ENCODE data around the gene PTPN23.
"Not testable (repeated sequence)": the region's sequence is repeated elsewhere in the genome, so short reads cannot be mapped to it uniquely, and the experiment has no call there.

Gene PTPN23

DNA sequence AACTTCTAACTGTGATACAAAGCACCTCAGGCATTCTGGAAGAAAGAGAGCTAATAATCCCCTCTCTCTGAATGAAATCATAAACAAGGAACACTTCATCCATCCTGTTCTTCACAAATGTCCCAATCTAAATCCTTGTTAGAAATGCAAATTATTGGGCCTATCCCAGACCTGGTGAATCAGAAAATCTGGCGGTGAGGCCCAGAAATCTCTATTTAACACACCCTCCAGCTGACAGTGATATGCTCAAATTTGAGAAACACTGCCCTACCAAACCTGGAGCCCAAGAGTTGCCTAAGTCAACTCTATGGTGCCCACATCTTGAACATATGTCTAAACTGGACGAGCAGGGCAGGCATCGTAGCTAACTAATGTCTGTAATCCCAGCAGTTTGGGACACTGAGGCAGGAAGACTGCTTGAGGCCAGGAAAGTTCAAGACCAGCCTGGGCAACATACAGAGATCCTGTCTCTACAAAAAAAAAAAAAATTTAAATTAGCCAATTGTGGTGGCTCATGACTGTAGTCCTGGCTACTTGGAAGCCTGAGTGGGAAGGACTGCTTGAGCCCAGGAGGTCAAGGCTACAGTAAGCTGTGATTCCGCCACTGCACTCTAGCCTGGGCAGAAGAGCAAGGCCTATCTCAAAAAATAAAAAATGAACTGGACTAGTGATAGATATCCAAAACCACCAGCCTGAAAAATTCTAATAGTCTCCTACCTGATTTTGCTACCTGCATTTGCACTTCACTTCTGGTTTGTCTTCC lies 71.8 kb downstream of the PTPN23 start:
- DNase-seq = no peak

GRCh38 chr3:47455806-47456452 lies 75.1 kb downstream of the PTPN23 start:
- no peak for DNase-seq

- no peak for DNase-seq
These were observed 76.2 kb downstream of the PTPN23 start for GRCh38 chr3:47456984-47457383.

DNA sequence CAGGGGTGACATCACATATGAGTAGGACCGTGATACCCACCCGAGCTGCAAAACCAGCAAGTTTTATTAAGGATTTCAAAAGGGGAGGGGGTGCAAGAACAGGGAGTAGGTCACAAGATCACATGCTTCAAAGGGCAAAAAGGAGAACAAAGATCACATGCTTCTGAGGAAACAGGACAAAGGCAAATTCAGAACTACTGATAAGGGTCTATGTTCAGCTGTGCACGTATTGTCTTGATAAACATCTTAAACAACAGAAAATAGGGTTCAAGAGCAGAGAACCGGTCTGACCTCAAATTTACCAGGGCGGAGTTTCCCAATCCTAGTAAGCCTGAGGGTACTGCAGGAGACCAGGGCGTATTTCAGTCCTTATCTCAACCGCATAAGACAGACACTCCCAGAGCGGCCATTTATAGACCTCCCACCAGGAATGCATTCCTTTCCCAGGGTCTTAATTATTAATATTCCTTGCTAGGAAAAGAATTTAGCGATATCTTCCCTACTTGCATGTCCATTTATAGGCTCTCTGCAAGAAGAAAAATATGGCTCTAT lies 78.8 kb downstream of the PTPN23 start:
- not testable (repeated sequence) for DNase-seq
